Activated naive CD4-positive, alpha-beta T cell treated with anti-CD3 and anti-CD28 coated beads for 36 hours (primary cell): ENCODE results near the gene RERG. TPM values are rescaled to one million over a fixed set of nuclear protein-coding genes. Genes with fewer than 3 reads are reported as not detected.
"Not testable (repeated sequence)": the region's sequence is repeated elsewhere in the genome, so short reads cannot be mapped to it uniquely, and the experiment has no call there.

Source experiments
- CTCF ChIA-PET: fragments of 350-600 bp; sonication (Branson Sonifier 250); formaldehyde crosslinking; loops from one replicate; lab custom pipeline; 2021; ENCODE audit warnings: antibody characterized with exemption; lab: Charles Lee
- DNase-seq: peaks from one replicate; pipeline ENCODE4 v3.0.0-alpha.2; 2020
- H3K27ac Mint-ChIP-seq: one replicate; pipeline ENCODE4 v1.8.0; 2021; ENCODE audit warnings: mild to moderate bottlenecking, mixed read lengths
- H3K27me3 Mint-ChIP-seq: one replicate; pipeline ENCODE4 v1.8.0; 2021; ENCODE audit warnings: low read depth, mixed read lengths
- H3K36me3 Mint-ChIP-seq: one replicate; pipeline ENCODE4 v1.8.0; 2021; ENCODE audit warnings: low read depth, mixed read lengths
- H3K4me1 Mint-ChIP-seq: one replicate; pipeline ENCODE4 v1.8.0; 2021; ENCODE audit warnings: low read depth, mixed read lengths
- H3K4me3 Mint-ChIP-seq: one replicate; pipeline ENCODE4 v1.8.0; 2021; ENCODE audit warnings: mild to moderate bottlenecking, moderate library complexity, mixed read lengths
- H3K9me3 Mint-ChIP-seq: one replicate; pipeline ENCODE4 v1.8.0; 2021; ENCODE audit warnings: mixed read lengths
- intact Hi-C: fragments of 100-400 bp; cut with micrococcal nuclease; formaldehyde crosslinking; loops from one replicate; pipeline ENCODE4 v1.15.1; 2023
- total RNA-seq, 2 experiments: library from RNA; stranded (reverse); gene quantifications; one replicate each; pipeline ENCODE4 v1.2.3, GENCODE V29; 2021

Gene RERG
- total RNA-seq, 2 experiments from 2014 or later = not detected

- DNase-seq = no peak
- no peak overlapping the region for H3K27ac Mint-ChIP-seq
- no peaks in the 10 kb centered on the region for H3K9me3 Mint-ChIP-seq
- no peaks in the 10 kb centered on the region for H3K36me3 Mint-ChIP-seq
- CTCF ChIA-PET = no interaction called here
- no peak overlapping the region for H3K4me3 Mint-ChIP-seq
- no peaks in the 10 kb centered on the region for H3K4me1 Mint-ChIP-seq
- intact Hi-C loops = no loop called here
- H3K27me3 Mint-ChIP-seq = peaks cover 3% of the 10 kb centered on the region
These were observed 104.2 kb downstream of the RERG start for GRCh38 chr12:15116983-15117382.

- intact Hi-C loops = no loop called here
- Mint-ChIP-seq H3K27ac (peak overlapping the region; percentile 32), H3K4me3 (no peak overlapping the region), H3K36me3 (no peaks in the 10 kb centered on the region), H3K27me3 (peaks cover 3% of the 10 kb centered on the region), H3K9me3 (no peaks in the 10 kb centered on the region), H3K4me1 (no peaks in the 10 kb centered on the region)
- no peak for DNase-seq
- CTCF ChIA-PET = no interaction called here
These were observed 105.1 kb downstream of the RERG start for GRCh38 chr12:15116086-15116485.

- Mint-ChIP-seq H3K27me3 (peaks cover 3% of the 10 kb centered on the region), H3K4me1 (no peaks in the 10 kb centered on the region), H3K9me3 (no peaks in the 10 kb centered on the region), H3K36me3 (no peaks in the 10 kb centered on the region), H3K4me3 (no peak overlapping the region), H3K27ac (no peak overlapping the region)
- no peak for DNase-seq
- intact Hi-C loops = no loop called here
- CTCF ChIA-PET = interaction anchor here (1.0 kb wide), 1 partner anchor 106 kb away, joined by 3 read pairs; the partner anchor contains the start of gene RERG
These were observed 105.8 kb downstream of the RERG start for GRCh38 chr12:15115434-15115833.

GRCh38 chr12:15114501-15114900, 106.7 kb downstream of the RERG start:
- no peak overlapping the region for H3K4me3 Mint-ChIP-seq
- CTCF ChIA-PET = interaction anchor here (1.0 kb wide), 1 partner anchor 107 kb away, joined by 3 read pairs; the partner anchor contains the start of gene RERG
- intact Hi-C loops = no loop called here
- H3K9me3 Mint-ChIP-seq = no peaks in the 10 kb centered on the region
- peaks cover 5% of the 10 kb centered on the region for H3K27me3 Mint-ChIP-seq
- no peaks in the 10 kb centered on the region for H3K4me1 Mint-ChIP-seq
- no peaks in the 10 kb centered on the region for H3K36me3 Mint-ChIP-seq
- DNase-seq = no peak
- no peak overlapping the region for H3K27ac Mint-ChIP-seq

GRCh38 chr12:15092826-15093225, 128.4 kb downstream of the RERG start:
- no peak overlapping the region for H3K27ac Mint-ChIP-seq
- H3K9me3 Mint-ChIP-seq = no peaks in the 10 kb centered on the region
- CTCF ChIA-PET = no interaction called here
- H3K27me3 Mint-ChIP-seq = no peaks in the 10 kb centered on the region
- no peak overlapping the region for H3K4me3 Mint-ChIP-seq
- H3K36me3 Mint-ChIP-seq = no peaks in the 10 kb centered on the region
- H3K4me1 Mint-ChIP-seq = no peaks in the 10 kb centered on the region
- intact Hi-C loops = no loop called here
- DNase-seq = no peak

GRCh38 chr12:15090441-15090840, 130.8 kb downstream of the RERG start:
- intact Hi-C loops = no loop called here
- no peaks in the 10 kb centered on the region for H3K36me3 Mint-ChIP-seq
- H3K4me3 Mint-ChIP-seq = no peak overlapping the region
- H3K27ac Mint-ChIP-seq = no peak overlapping the region
- DNase-seq = no peak
- H3K27me3 Mint-ChIP-seq = peaks cover 4% of the 10 kb centered on the region
- CTCF ChIA-PET = no interaction called here
- H3K9me3 Mint-ChIP-seq = no peaks in the 10 kb centered on the region
- H3K4me1 Mint-ChIP-seq = no peaks in the 10 kb centered on the region

- no peaks in the 10 kb centered on the region for H3K9me3 Mint-ChIP-seq
- no peak overlapping the region for H3K4me3 Mint-ChIP-seq
- H3K27me3 Mint-ChIP-seq = peaks cover 4% of the 10 kb centered on the region
- intact Hi-C loops = no loop called here
- CTCF ChIA-PET = no interaction called here
- H3K36me3 Mint-ChIP-seq = no peaks in the 10 kb centered on the region
- no peak overlapping the region for H3K27ac Mint-ChIP-seq
- no peak for DNase-seq
- no peaks in the 10 kb centered on the region for H3K4me1 Mint-ChIP-seq
These were observed 133.1 kb downstream of the RERG start for GRCh38 chr12:15088105-15088504.

- CTCF ChIA-PET, DNase-seq, H3K27ac Mint-ChIP-seq, H3K9me3 Mint-ChIP-seq, H3K27me3 Mint-ChIP-seq, intact Hi-C loops, H3K4me3 Mint-ChIP-seq, H3K36me3 Mint-ChIP-seq: not testable (repeated sequence)
- peaks cover 13% of the 10 kb centered on the region for H3K4me1 Mint-ChIP-seq
These were observed 143.5 kb downstream of the RERG start for GRCh38 chr12:15077751-15078150.

GRCh38 chr12:15074351-15074750, 146.9 kb downstream of the RERG start:
- no peak for DNase-seq
- Mint-ChIP-seq H3K27me3 (peaks cover 6% of the 10 kb centered on the region), H3K4me1 (peaks cover 13% of the 10 kb centered on the region), H3K4me3 (no peak overlapping the region), H3K27ac (no peak overlapping the region), H3K9me3 (no peaks in the 10 kb centered on the region), H3K36me3 (no peaks in the 10 kb centered on the region)
- CTCF ChIA-PET = interaction anchor here (0.5 kb wide), 1 partner anchor 8 kb away, joined by 3 read pairs; no protein-coding TSS in a partner anchor
- intact Hi-C loops = no loop called here

GRCh38 chr12:15059123-15059522, 162.1 kb downstream of the RERG start:
- Mint-ChIP-seq H3K27me3 (peaks cover 8% of the 10 kb centered on the region), H3K9me3 (no peaks in the 10 kb centered on the region), H3K36me3 (no peaks in the 10 kb centered on the region), H3K27ac (no peak overlapping the region), H3K4me3 (no peak overlapping the region), H3K4me1 (no peaks in the 10 kb centered on the region)
- CTCF ChIA-PET = no interaction called here
- intact Hi-C loops = no loop called here
- DNase-seq = no peak

Other genes starting within 250 kb of the RERG start
- gene PDE6H, start 248.4 kb downstream of the RERG start, total RNA-seq = not detected
- under 1 TPM; 0.17 to 0.25 TPM for gene PTPRO, start 101.1 kb upstream of the RERG start, total RNA-seq